NCI-H2196 (cell line): ENCODE measurements around the gene CNOT1.
A peak's percentile ranks its signal among the peaks of the same experiment; 100 is the strongest.

Experiments
- DNase-seq: peaks from one replicate; lab custom pipeline; 2025; ENCODE audit not compliant: unreplicated experiment; lab: John Stamatoyannopoulos, UW

CNOT1 gene

GRCh38 chr16:58488531-58488930 is 141.1 kb downstream of the CNOT1 start:
- no peak for DNase-seq

GRCh38 chr16:58487566-58488351 is 141.9 kb downstream of the CNOT1 start:
- DNase-seq, result peak; percentile 78

GRCh38 chr16:58485184-58485887 is 144.3 kb downstream of the CNOT1 start:
- no peak for DNase-seq

GRCh38 chr16:58481931-58482330 is 147.7 kb downstream of the CNOT1 start:
- no peak for DNase-seq

- DNase-seq, result no peak
These were observed 148.3 kb downstream of the CNOT1 start for GRCh38 chr16:58481226-58481869.

GRCh38 chr16:58478427-58478826 is 151.2 kb downstream of the CNOT1 start:
- DNase-seq, result no peak

GRCh38 chr16:58476791-58477190 is 152.8 kb downstream of the CNOT1 start:
- DNase-seq, result no peak

- DNase-seq, result no peak
These were observed 154.5 kb downstream of the CNOT1 start for GRCh38 chr16:58475091-58475619.

- no peak for DNase-seq
These were observed 155.3 kb downstream of the CNOT1 start for GRCh38 chr16:58474296-58474695.

GRCh38 chr16:58472827-58473226 is 156.8 kb downstream of the CNOT1 start:
- DNase-seq, result no peak

- no peak for DNase-seq
These were observed 157.4 kb downstream of the CNOT1 start for GRCh38 chr16:58472266-58472665.

- DNase-seq, result no peak
These were observed 158.2 kb downstream of the CNOT1 start for GRCh38 chr16:58471209-58471975.
